Endothelial cell of umbilical vein (primary cell): ENCODE data around the gene ZBTB7A. TPM values are rescaled to one million over a fixed set of nuclear protein-coding genes. Genes with fewer than 3 reads are reported as not detected.

Experiments used
- BruUV-seq: library from RNA; stranded (reverse); fragments of 400-500 nt; replicated peaks from 2 replicates; lab custom pipeline; 2021; lab: Mats Ljungman, UMichigan
- CTCF ChIA-PET: fragments of 300-600, 350-600 bp; sonication (Branson Sonifier 250); formaldehyde crosslinking; loops from one replicate; lab custom pipeline; 2021; ENCODE audit warnings: antibody characterized with exemption, inconsistent platforms; lab: Charles Lee
- POLR2A ChIA-PET: fragments of 300-600, 350-600 bp; sonication (Branson Sonifier 250); formaldehyde crosslinking; loops from one replicate; lab custom pipeline; 2021; ENCODE audit warnings: antibody characterized with exemption, inconsistent platforms; lab: Charles Lee
- DNase-seq: peaks from one replicate; pipeline ENCODE4 v3.0.0-alpha.2; 2011; ENCODE audit warnings: low read depth, low spot score
- FAIRE-seq: peaks from 2 replicates; lab custom pipeline; 2011; peaks lifted over from hg19 to GRCh38; lab: Jason Lieb, UNC
- H2AFZ ChIP-seq: 2 replicates; pipeline ENCODE4 v1.6.0; 2012; ENCODE audit warnings: low read depth, low read length, control low read depth, inconsistent platforms
- H3K27ac ChIP-seq: 2 replicates; pipeline ENCODE4 v1.5.1; 2011; ENCODE audit warnings: low read depth, mild to moderate bottlenecking, control low read depth, low read length, moderate library complexity; ENCODE audit not compliant: insufficient read depth
- H3K27me3 ChIP-seq, 2 experiments: 2 replicates each; pipeline versions ENCODE4 v1.6.0 to v1.6.1; 2011; ENCODE audit warnings: low read length in 2 of 2, mixed read lengths in 1 of 2; ENCODE audit not compliant: control insufficient read depth in 2 of 2, insufficient read depth in 2 of 2
- H3K36me3 ChIP-seq, 2 experiments: 2 replicates in 1 of 2; 3 replicates in 1 of 2; pipeline ENCODE4 v1.5.1; 2011; ENCODE audit warnings: low read length in 2 of 2, mild to moderate bottlenecking in 1 of 2, moderate library complexity in 1 of 2; ENCODE audit not compliant: control insufficient read depth in 2 of 2, insufficient read depth in 2 of 2; ENCODE audit errors: extremely low read depth in 1 of 2
- H3K4me1 ChIP-seq: 3 replicates; pipeline ENCODE4 v1.5.1; 2011; ENCODE audit warnings: mild to moderate bottlenecking, low read length; ENCODE audit not compliant: control insufficient read depth, insufficient read depth; ENCODE audit errors: extremely low read depth
- H3K4me2 ChIP-seq: 2 replicates; pipeline ENCODE4 v1.6.1; 2011; ENCODE audit warnings: low read length, control low read depth, mixed read lengths; ENCODE audit not compliant: insufficient read depth
- H3K4me3 ChIP-seq, 3 experiments: fragments of 200-600 bp in 1 of 3; sonication (generic), shearing (Covaris generic) in 1 of 3; replicated peaks in 1 of 3; 2 replicates each; pipeline ENCODE4 v1.5.1; 2011 to 2016; ENCODE audit warnings: control low read depth in 3 of 3, low read length in 3 of 3, mild to moderate bottlenecking in 2 of 3, inconsistent platforms in 1 of 3, low read depth in 1 of 3, moderate library complexity in 1 of 3; ENCODE audit not compliant: insufficient read depth in 1 of 3
- H3K79me2 ChIP-seq: 2 replicates; pipeline ENCODE4 v1.6.0; 2012; ENCODE audit warnings: low read length, inconsistent platforms; ENCODE audit not compliant: control insufficient read depth, insufficient read depth
- H3K9ac ChIP-seq: replicated peaks from 2 replicates; pipeline ENCODE3; 2011; ENCODE audit warnings: low read length, control low read depth; ENCODE audit not compliant: insufficient read depth; ENCODE audit errors: extremely low read depth
- H3K9me1 ChIP-seq: replicated peaks from 3 replicates; pipeline ENCODE4 v1.6.0; 2011; ENCODE audit warnings: mild to moderate bottlenecking, low read length; ENCODE audit not compliant: control insufficient read depth, insufficient read depth; ENCODE audit errors: extremely low read depth
- H3K9me3 ChIP-seq: replicated peaks from 2 replicates; pipeline ENCODE4 v1.5.1; 2012; ENCODE audit warnings: low read length, inconsistent platforms; ENCODE audit not compliant: control insufficient read depth, insufficient read depth
- H4K20me1 ChIP-seq: replicated peaks from 2 replicates; pipeline ENCODE3; 2011; ENCODE audit warnings: mild to moderate bottlenecking, low read length; ENCODE audit not compliant: control insufficient read depth, insufficient read depth; ENCODE audit errors: extremely low read depth
- EZH2 ChIP-seq: IDR thresholded peaks from 2 replicates; pipeline ENCODE4 v1.6.1; 2012; ENCODE audit warnings: borderline replicate concordance, low read depth, mild to moderate bottlenecking, moderate library complexity, low read length, inconsistent platforms; ENCODE audit not compliant: severe bottlenecking
- FOS ChIP-seq: IDR thresholded peaks from 2 replicates; pipeline ENCODE4 v1.6.1; 2011; ENCODE audit warnings: mild to moderate bottlenecking, low read length, moderate library complexity, borderline replicate concordance; ENCODE audit not compliant: insufficient read depth
- GATA2 ChIP-seq: IDR thresholded peaks from 2 replicates; pipeline ENCODE4 v1.7.0; 2011; ENCODE audit warnings: low read depth, mild to moderate bottlenecking, moderate library complexity, mixed read lengths, low read length; ENCODE audit not compliant: insufficient read length, insufficient read depth
- JUN ChIP-seq: IDR thresholded peaks from 2 replicates; pipeline ENCODE4 v1.6.1; 2011; ENCODE audit warnings: borderline replicate concordance, low read depth; ENCODE audit not compliant: insufficient read length, insufficient read depth
- MAX ChIP-seq: IDR thresholded peaks from 2 replicates; pipeline ENCODE4 v1.6.1; 2011; ENCODE audit not compliant: insufficient read depth, insufficient read length
- MYC ChIP-seq: IDR thresholded peaks from one replicate; pipeline ENCODE4 v1.6.1; 2011; ENCODE audit warnings: mild to moderate bottlenecking, low read depth, low read length
- POLR2A ChIP-seq: IDR thresholded peaks from 2 replicates; pipeline ENCODE4 v1.6.1; 2012; ENCODE audit warnings: low read depth, mild to moderate bottlenecking, control low read depth, low read length
- POLR2AphosphoS5 ChIP-seq: IDR thresholded peaks from 2 replicates; pipeline ENCODE4 v1.6.1; 2012; ENCODE audit warnings: low read depth, mild to moderate bottlenecking, control low read depth, low read length, moderate library complexity; ENCODE audit not compliant: insufficient read depth
- dilution Hi-C: fragments of 300-500 bp; cut with MboI; formaldehyde crosslinking; loops from one replicate; pipeline ENCODE4 v1.15.0; 2019; ENCODE audit warnings: low sequenced_read_pairs; ENCODE audit not compliant: extremely low pct_ligation_motif_present
- intact Hi-C: fragments of 100-400 bp; cut with micrococcal nuclease; formaldehyde crosslinking; loops from one replicate; pipeline ENCODE4 v1.10.0; 2022
- polyA plus RNA-seq, 4 experiments: library from polyadenylated mRNA; depleted of rRNA in 3 of 4; stranded (reverse) in 3 of 4; unstranded in 1 of 4; fragments of >200 nt; gene quantifications; 2 replicates each; pipeline versions ENCODE4 v1.2.1 to v1.2.3, GENCODE V29; 2011 to 2012; ENCODE audit warnings: missing spikeins in 1 of 4
- total RNA-seq: library from RNA; stranded (reverse); gene quantifications from 2 replicates; pipeline ENCODE4 v1.2.3, GENCODE V29; 2021

Gene ZBTB7A
- total and polyA plus RNA-seq, 2 donors (not counting 3 experiments of a cell fraction or from before 2014, with no cell fraction given), result 8.2 to 29.0 TPM

GRCh38 chr19:4038661-4039423 lies 27.9 kb downstream of the ZBTB7A start:
- Histone ChIP-seq H3K9me1 (no peaks in the 10 kb centered on the region), H3K4me1 (no peaks in the 10 kb centered on the region), H3K79me2 (peaks cover 2% of the 10 kb centered on the region), H3K9ac (no peak overlapping the region), H3K36me3 (peaks cover 4 to 19% of the 10 kb centered on the region in 2 experiments), H3K9me3 (no peaks in the 10 kb centered on the region), H3K4me3 (no peak overlapping the region), H2AFZ (no peak overlapping the region), H4K20me1 (no peaks in the 10 kb centered on the region), H3K27ac (no peak overlapping the region), H3K27me3 (no peaks in the 10 kb centered on the region), H3K4me2 (no peak overlapping the region)
- no peak for TF ChIP-seq EZH2
- TF ChIP-seq POLR2AphosphoS5, result no peak
- no peak for TF ChIP-seq GATA2
- no peak for TF ChIP-seq FOS
- TF ChIP-seq JUN, result no peak
- TF ChIP-seq MAX, result no peak
- TF ChIP-seq POLR2A, result no peak
- no peak for TF ChIP-seq MYC
- BruUV-seq, result TSS peak; percentile 25
- POLR2A ChIA-PET, result no interaction called here
- DNase-seq, result no peak
- CTCF ChIA-PET, result no interaction called here
- dilution Hi-C loops, result no loop called here
- FAIRE-seq, result no peak
- intact Hi-C loops, result no loop called here
